Vagina (tissue), 2 donors: Measurements from ENCODE around the gene SAMD10. TPM values are rescaled to one million over a fixed set of nuclear protein-coding genes. Genes with fewer than 3 reads are reported as not detected.
"Not testable (repeated sequence)": the region's sequence is repeated elsewhere in the genome, so short reads cannot be mapped to it uniquely, and the experiment has no call there.

Source experiments
- DNase-seq, 2 donors: peaks; one replicate each; pipeline ENCODE4 v3.0.0-alpha.2; 2017; ENCODE audit errors: extremely low spot score in 2 of 2
- H3K27ac ChIP-seq: fragments of 200-600 bp; sonication (generic); one replicate; pipeline ENCODE4 v1.5.1; 2019
- H3K27me3 ChIP-seq: fragments of 200-600 bp; sonication (generic); one replicate; pipeline ENCODE4 v1.5.1; 2019
- H3K36me3 ChIP-seq, 2 donors: fragments of 200-600 bp; sonication (generic); one replicate each; pipeline ENCODE4 v1.5.1; 2017 to 2019
- H3K4me1 ChIP-seq: fragments of 200-600 bp; sonication (generic); one replicate; pipeline ENCODE4 v1.5.1; 2019
- H3K4me3 ChIP-seq, 2 donors: fragments of 200-600 bp; sonication (generic); 1 replicate in 1 of 2; 2 replicates in 1 of 2; pipeline ENCODE4 v1.5.1; 2016 to 2019
- H3K9me3 ChIP-seq: fragments of 200-600 bp; sonication (generic); one replicate; pipeline ENCODE4 v1.5.1; 2019
- POLR2A ChIP-seq, 2 donors: fragments of 450-650 bp; IDR thresholded peaks; one replicate each; pipeline ENCODE4 v1.6.1; 2017; ENCODE audit warnings: antibody characterized with exemption in 2 of 2, mild to moderate bottlenecking in 2 of 2, moderate library complexity in 2 of 2
- POLR2AphosphoS5 ChIP-seq, 2 donors: sonication (generic); formaldehyde crosslinking; IDR thresholded peaks; one replicate each; pipeline ENCODE4 v1.9.0; 2017; ENCODE audit warnings: antibody characterized with exemption in 2 of 2, mild to moderate bottlenecking in 2 of 2, low read depth in 1 of 2; ENCODE audit not compliant: insufficient read depth in 1 of 2
- intact Hi-C: fragments of 100-400 bp; cut with DNase I; formaldehyde crosslinking; loops from one replicate; pipeline ENCODE4 v1.15.1; 2023
- total RNA-seq: library from RNA; depleted of rRNA; stranded (reverse); fragments of >200 nt; gene quantifications from one replicate; pipeline ENCODE4 v1.2.3, GENCODE V29; 2016
- TF ChIP-seq, protein P1 (sequence below), 3 experiments: fragments of 450-650 bp in 2 of 3; fragments of 200-600 bp in 1 of 3; sonication (generic) in 1 of 3; IDR thresholded peaks; one replicate each; pipeline ENCODE4 v1.5.1; 2017 to 2019; ENCODE audit warnings: antibody characterized with exemption in 3 of 3, mild to moderate bottlenecking in 2 of 3, moderate library complexity in 2 of 3

SAMD10 gene
- total RNA-seq, 1 donor from 2014 or later: 11.8 TPM

DNA sequence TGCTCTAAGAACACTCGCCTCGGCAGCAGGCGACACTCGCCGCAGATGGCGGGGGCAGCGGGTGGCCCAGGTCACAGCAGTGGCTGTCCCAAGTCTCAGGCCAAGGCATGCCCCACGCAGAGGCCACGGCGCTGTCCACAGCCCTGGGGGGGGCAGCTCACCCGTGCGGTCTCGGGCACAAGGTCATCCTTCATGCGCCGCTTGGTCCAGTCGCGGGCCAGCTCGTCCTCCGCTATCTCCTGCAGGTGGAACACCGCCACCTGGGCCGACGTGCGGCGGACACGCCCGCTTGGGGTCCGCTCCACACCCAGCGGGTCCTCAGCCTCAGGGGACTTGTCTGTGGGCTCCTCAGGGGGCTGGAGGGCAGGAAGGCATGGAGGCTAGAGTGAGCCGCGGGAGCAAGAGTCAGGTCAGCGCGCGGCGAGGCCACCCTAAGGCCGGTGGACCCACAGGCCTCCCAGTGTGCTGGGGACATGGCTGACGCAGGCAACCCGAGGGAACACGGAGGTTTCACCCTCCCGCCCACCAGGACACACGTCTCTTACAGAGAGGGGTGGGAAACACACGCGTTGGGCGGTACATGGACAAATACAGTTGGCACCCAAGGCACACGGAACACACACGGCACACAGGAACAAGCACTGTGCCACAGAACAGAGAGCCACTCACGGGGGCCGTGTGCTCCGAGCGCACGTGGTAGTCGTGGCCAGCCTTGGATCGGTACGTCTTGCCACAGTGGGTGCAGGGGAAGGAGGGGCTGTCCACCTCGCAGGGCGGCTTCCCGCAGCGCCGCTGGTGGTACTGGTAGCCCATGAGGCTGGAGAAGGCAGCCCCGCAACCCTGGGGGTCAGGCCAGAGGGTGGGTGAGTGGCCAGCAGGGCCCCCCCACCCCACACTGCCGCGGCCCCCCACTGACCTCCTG, 16.8 kb downstream of the SAMD10 start:
- no peak for TF ChIP-seq POLR2A (IDR thresholded peaks at IDR 0.05)
- TF ChIP-seq, protein P1, sequence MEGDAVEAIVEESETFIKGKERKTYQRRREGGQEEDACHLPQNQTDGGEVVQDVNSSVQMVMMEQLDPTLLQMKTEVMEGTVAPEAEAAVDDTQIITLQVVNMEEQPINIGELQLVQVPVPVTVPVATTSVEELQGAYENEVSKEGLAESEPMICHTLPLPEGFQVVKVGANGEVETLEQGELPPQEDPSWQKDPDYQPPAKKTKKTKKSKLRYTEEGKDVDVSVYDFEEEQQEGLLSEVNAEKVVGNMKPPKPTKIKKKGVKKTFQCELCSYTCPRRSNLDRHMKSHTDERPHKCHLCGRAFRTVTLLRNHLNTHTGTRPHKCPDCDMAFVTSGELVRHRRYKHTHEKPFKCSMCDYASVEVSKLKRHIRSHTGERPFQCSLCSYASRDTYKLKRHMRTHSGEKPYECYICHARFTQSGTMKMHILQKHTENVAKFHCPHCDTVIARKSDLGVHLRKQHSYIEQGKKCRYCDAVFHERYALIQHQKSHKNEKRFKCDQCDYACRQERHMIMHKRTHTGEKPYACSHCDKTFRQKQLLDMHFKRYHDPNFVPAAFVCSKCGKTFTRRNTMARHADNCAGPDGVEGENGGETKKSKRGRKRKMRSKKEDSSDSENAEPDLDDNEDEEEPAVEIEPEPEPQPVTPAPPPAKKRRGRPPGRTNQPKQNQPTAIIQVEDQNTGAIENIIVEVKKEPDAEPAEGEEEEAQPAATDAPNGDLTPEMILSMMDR (IDR thresholded peaks at IDR 0.05): no peak
- no peak for TF ChIP-seq POLR2AphosphoS5 (IDR thresholded peaks at IDR 0.05; ENCODE audit: insufficient read depth in 1 of 2, low read depth in 1 of 2)
- peaks cover 5% of the 10 kb centered on the region for H3K4me1 ChIP-seq
- H3K27ac ChIP-seq: no peak overlapping the region
- H3K4me3 ChIP-seq: no peak overlapping the region
- intact Hi-C loops: no loop called here
- peaks cover 0 to 56% of the 10 kb centered on the region in 2 donors for H3K36me3 ChIP-seq
- DNase-seq: no peak
- H3K27me3 ChIP-seq: no peaks in the 10 kb centered on the region
- no peaks in the 10 kb centered on the region for H3K9me3 ChIP-seq

DNA sequence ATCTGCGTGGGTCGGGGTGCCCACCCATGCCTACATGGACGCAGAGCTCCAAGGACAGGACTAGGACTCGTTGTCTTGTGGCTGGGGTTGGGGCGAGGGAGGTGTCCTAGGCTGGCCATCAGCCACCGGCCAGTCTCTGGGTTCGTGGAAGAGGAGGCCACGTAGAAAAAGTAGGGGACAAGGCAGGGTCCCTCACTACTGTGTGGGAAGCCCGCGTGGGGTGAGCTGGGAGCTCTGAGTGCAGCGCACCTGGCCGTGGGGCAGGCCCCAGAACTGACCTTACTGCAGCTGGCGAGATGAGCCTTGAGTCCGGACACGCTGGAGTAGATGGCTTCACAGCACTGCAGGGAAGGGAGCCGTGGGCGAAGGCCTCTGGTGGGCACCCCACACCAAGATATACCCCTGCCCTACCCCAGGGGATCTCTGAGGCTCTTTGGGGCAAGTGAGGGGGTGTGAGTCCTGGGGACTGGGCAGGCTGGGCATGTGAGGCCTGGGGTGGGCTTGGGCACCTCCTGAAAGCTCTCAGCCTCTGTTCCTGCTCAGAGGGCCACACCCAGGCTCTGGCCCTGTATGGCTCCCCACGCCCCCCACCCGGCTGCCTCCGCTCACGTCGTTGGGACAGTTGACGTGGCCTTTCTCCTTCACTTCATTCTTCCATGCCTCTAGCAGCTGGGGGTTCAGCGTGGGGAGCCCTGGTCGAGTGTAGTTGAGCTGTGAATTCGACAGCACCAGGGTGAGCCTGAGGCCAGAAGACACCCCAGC, 17.6 kb downstream of the SAMD10 start:
- Histone ChIP-seq H3K4me3 (no peak overlapping the region), H3K27ac (no peak overlapping the region), H3K36me3 (peaks cover 0 to 48% of the 10 kb centered on the region in 2 donors), H3K4me1 (peaks cover 13% of the 10 kb centered on the region), H3K27me3 (no peaks in the 10 kb centered on the region), H3K9me3 (no peaks in the 10 kb centered on the region)
- TF ChIP-seq POLR2A (IDR thresholded peaks at IDR 0.05) (no peak), POLR2AphosphoS5 (IDR thresholded peaks at IDR 0.05; ENCODE audit: insufficient read depth in 1 of 2, low read depth in 1 of 2) (no peak)
- TF ChIP-seq, protein P1 (IDR thresholded peaks at IDR 0.05): no peak
- DNase-seq: no peak
- intact Hi-C loops: no loop called here

DNA sequence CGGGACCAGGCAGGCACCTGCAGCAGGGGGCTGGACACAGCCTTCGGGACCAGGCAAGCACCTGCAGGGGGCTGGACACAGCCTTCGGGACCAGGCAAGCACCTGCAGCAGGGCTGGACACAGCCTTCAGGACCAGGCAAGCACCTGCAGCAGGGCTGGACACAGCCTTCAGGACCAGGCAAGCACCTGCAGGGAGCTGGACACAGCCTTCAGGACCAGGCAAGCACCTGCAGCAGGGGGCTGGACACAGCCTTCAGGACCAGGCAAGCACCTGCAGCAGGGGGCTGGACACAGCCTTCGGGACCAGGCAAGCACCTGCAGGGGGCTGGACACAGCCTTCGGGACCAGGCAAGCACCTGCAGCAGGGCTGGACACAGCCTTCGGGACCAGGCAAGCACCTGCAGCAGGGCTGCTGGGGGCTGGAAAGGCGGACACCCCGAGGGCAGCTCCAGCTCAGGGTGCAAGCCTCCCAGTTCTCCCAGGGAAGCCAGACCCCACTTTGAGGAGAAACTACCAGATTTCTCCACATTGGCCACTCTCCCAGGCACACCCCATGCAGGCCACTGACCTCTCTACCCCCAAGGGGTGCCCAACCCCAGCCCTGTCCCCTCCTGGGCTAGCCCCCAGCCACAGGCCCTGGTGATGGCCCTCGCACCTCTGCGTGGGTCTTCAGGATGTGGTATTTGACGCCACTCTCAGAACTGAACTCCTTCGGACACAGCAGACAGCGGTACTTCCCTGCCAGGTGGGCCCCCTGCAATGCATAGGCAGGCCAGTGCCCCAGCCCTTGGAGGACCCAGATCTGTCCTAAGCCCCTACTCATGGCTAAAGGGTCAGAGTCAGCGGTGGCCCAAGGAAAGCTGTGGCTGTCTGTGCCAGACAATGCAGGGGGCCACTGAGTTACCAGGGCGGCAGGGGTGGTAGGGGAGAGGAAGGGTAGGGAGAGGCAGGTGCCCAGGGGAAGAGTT, 18.5 kb downstream of the SAMD10 start:
- H3K27ac ChIP-seq, H3K9me3 ChIP-seq, DNase-seq, intact Hi-C loops, H3K4me3 ChIP-seq, H3K27me3 ChIP-seq: not testable (repeated sequence)
- Histone ChIP-seq H3K4me1 (peaks cover 16% of the 10 kb centered on the region), H3K36me3 (peaks cover 0 to 39% of the 10 kb centered on the region in 2 donors)

DNA sequence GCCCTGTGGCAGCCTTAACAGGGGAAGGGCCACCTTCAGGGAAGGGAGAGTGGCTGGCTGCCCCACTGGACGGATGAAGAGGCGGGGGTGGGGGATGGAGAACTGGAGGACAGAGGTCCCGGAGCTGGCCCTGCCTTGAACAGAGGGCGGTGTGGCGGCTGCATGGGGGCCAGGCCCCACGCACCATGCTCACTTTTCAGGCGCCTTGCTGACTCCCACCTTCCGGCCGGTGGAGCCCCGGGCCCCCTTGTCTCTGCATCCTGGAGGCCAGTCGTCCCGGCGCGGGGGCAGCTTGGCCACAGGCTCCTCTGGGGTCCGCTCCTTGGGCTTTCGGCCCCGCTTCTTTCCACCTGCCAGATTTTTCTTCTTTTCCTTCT, 19.8 kb downstream of the SAMD10 start:
- Histone ChIP-seq H3K9me3 (no peaks in the 10 kb centered on the region), H3K27ac (no peak overlapping the region), H3K4me3 (no peak overlapping the region), H3K36me3 (peaks cover 0 to 39% of the 10 kb centered on the region in 2 donors), H3K27me3 (no peaks in the 10 kb centered on the region), H3K4me1 (peaks cover 27% of the 10 kb centered on the region)
- intact Hi-C loops: no loop called here
- DNase-seq: no peak
- TF ChIP-seq, protein P1 (IDR thresholded peaks at IDR 0.05): no peak
- TF ChIP-seq POLR2AphosphoS5 (IDR thresholded peaks at IDR 0.05; ENCODE audit: insufficient read depth in 1 of 2, low read depth in 1 of 2): no peak
- no peak for TF ChIP-seq POLR2A (IDR thresholded peaks at IDR 0.05)
